Placental pericyte (primary cell): Measurements from ENCODE around the gene YY1AP1. TPM values are rescaled to one million over a fixed set of nuclear protein-coding genes. Genes with fewer than 3 reads are reported as not detected.

ENCODE experiments used
- total RNA-seq: library from RNA; depleted of rRNA; stranded (reverse); fragments of >200 nt; gene quantifications from 2 replicates; pipeline ENCODE4 v1.2.3, GENCODE V29; 2012

YY1AP1 gene
- total RNA-seq, result 42.9 and 67.0 TPM in 2 replicates

GRCh38 chr1:155688324-155689080 lies at the start of gene YY1AP1:
Gene YY1AP1, minus strand, starts transcription at chr1:155688774. Its CDS starts 8,338 bp downstream, at chr1:155680436.

GRCh38 chr1:155689081-155689607 lies 570 bp upstream of the YY1AP1 start, which contains the start of gene DAP3:
Gene DAP3, plus strand, starts transcription at chr1:155689091. Its CDS starts 20,689 bp downstream, at chr1:155709780.

GRCh38 chr1:155609515-155610256 lies 78.9 kb downstream of the YY1AP1 start, which contains the start of gene MSTO1:
Gene MSTO1, plus strand, starts transcription at chr1:155610218. Its CDS starts 31 bp downstream, at chr1:155610249.

Other genes starting within 250 kb of the YY1AP1 start
- gene ASH1L, start 126.0 kb downstream of the YY1AP1 start, total RNA-seq, result 28.9 and 30.2 TPM in 2 replicates
- 36.4 and 111 TPM in 2 replicates for gene MSTO1, start 78.6 kb downstream of the YY1AP1 start, total RNA-seq
- 82.8 and 101 TPM in 2 replicates for gene DAP3, start 317 bp upstream of the YY1AP1 start, total RNA-seq
- gene GON4L, start 168.4 kb upstream of the YY1AP1 start, total RNA-seq, result 32.8 and 48.4 TPM in 2 replicates
- gene SYT11, start 170.8 kb upstream of the YY1AP1 start, total RNA-seq, result 15.8 and 29.3 TPM in 2 replicates
- gene RIT1, start 222.6 kb upstream of the YY1AP1 start, total RNA-seq, result 33.9 and 36.2 TPM in 2 replicates
- 26.3 and 43.5 TPM in 2 replicates for gene KHDC4, start 245.6 kb upstream of the YY1AP1 start, total RNA-seq